GM12878 (cell line): Measurements from ENCODE around the gene LRRC27. TPM values are rescaled to one million over a fixed set of nuclear protein-coding genes. Genes with fewer than 3 reads are reported as not detected.

Source experiments
- ATAC-seq: fragments of 200-7000 bp; cut with Tn5 transposase; 3 replicates; pipeline ENCODE4 v1.9.1; 2020; ENCODE audit warnings: mild to moderate bottlenecking, moderate library complexity
- BruUV-seq: library from RNA; stranded (reverse); fragments of 400-500 nt; replicated peaks from 2 replicates; lab custom pipeline; 2021; lab: Mats Ljungman, UMichigan
- CTCF ChIA-PET: fragments of 300-600 bp; sonication (Branson Sonifier 250); formaldehyde crosslinking; extraction: SDS; loops from one replicate; lab custom pipeline; 2021; ENCODE audit warnings: inconsistent platforms; lab: Yijun Ruan, JAX
- POLR2A ChIA-PET: fragments of 350-600 bp; formaldehyde crosslinking; extraction: SDS; loops from one replicate; lab custom pipeline; 2021; ENCODE audit warnings: inconsistent platforms; lab: Charles Lee
- RAD21 ChIA-PET: fragments of 300-600 bp; sonication (Branson Sonifier 250); formaldehyde crosslinking; loops from one replicate; lab custom pipeline; 2023; ENCODE audit warnings: antibody characterized with exemption; ENCODE audit not compliant: unreplicated experiment; lab: Charles Lee
- SMC1A ChIA-PET: fragments of 300-600 bp; sonication (Branson Sonifier 250); formaldehyde crosslinking; loops from one replicate; lab custom pipeline; 2023; ENCODE audit not compliant: unreplicated experiment, uncharacterized antibody; lab: Charles Lee
- DNase-seq: peaks from one replicate; pipeline ENCODE4 v3.0.0-alpha.2; 2011; ENCODE audit warnings: low read depth, low spot score
- FAIRE-seq: peaks from 3 replicates; lab custom pipeline; 2011; peaks lifted over from hg19 to GRCh38; lab: Jason Lieb, UNC
- H2AFZ ChIP-seq: 2 replicates; pipeline ENCODE4 v1.6.0; 2011; ENCODE audit warnings: low read depth, low read length, control low read depth; ENCODE audit not compliant: control insufficient read depth
- H3K27ac ChIP-seq: 2 replicates; pipeline ENCODE4 v1.5.1; 2011; ENCODE audit warnings: control low read depth; ENCODE audit not compliant: control insufficient read depth, insufficient read depth
- H3K27me3 ChIP-seq, 2 experiments: replicated peaks in 1 of 2; 2 replicates each; pipeline versions ENCODE4 v1.6.0 to v1.6.1; 2011; ENCODE audit warnings: low read length in 1 of 2; ENCODE audit not compliant: control insufficient read depth in 2 of 2, insufficient read depth in 2 of 2
- H3K36me3 ChIP-seq, 2 experiments: 2 replicates each; pipeline ENCODE4 v1.5.1; 2011; ENCODE audit warnings: low read length in 1 of 2; ENCODE audit not compliant: control insufficient read depth in 2 of 2, insufficient read depth in 2 of 2
- H3K4me1 ChIP-seq: 2 replicates; pipeline ENCODE4 v1.6.1; 2011; ENCODE audit warnings: mild to moderate bottlenecking, low read length, moderate library complexity, mixed read lengths; ENCODE audit not compliant: control insufficient read depth, insufficient read depth
- H3K4me2 ChIP-seq: 2 replicates; pipeline ENCODE4 v1.6.0; 2011; ENCODE audit warnings: control low read depth; ENCODE audit not compliant: control insufficient read depth, insufficient read depth
- H3K4me3 ChIP-seq: fragments of 200-600 bp; sonication (generic); 2 replicates; pipeline ENCODE4 v1.5.1; 2016
- H3K79me2 ChIP-seq: 2 replicates; pipeline ENCODE4 v1.6.0; 2011; ENCODE audit warnings: low read length; ENCODE audit not compliant: control insufficient read depth, insufficient read depth
- H3K9ac ChIP-seq: 2 replicates; pipeline ENCODE4 v1.8.0; 2011; ENCODE audit warnings: low read length, control low read depth, mixed read lengths; ENCODE audit not compliant: control insufficient read depth, insufficient read depth
- H3K9me3 ChIP-seq: replicated peaks from 3 replicates; pipeline ENCODE4 v1.5.1; 2011; ENCODE audit warnings: mild to moderate bottlenecking, low read length; ENCODE audit not compliant: control insufficient read depth, insufficient read depth
- H4K20me1 ChIP-seq: 2 replicates; pipeline ENCODE4 v1.6.0; 2011; ENCODE audit not compliant: control insufficient read depth, insufficient read depth
- BCLAF1 ChIP-seq: fragments of 450-650 bp; IDR thresholded peaks from 2 replicates; pipeline ENCODE4 v1.6.1; 2017; ENCODE audit warnings: antibody characterized with exemption, mild to moderate bottlenecking, moderate library complexity
- CHD1 ChIP-seq: IDR thresholded peaks from 2 replicates; pipeline ENCODE4 v1.6.1; 2012; ENCODE audit warnings: low read depth, low read length, improper control_type of control experiment
- CREM ChIP-seq: IDR thresholded peaks from 2 replicates; pipeline ENCODE4 v1.6.1; 2014; ENCODE audit warnings: antibody characterized with exemption, low read depth
- CUX1 ChIP-seq: IDR thresholded peaks from 2 replicates; pipeline ENCODE4 v1.6.1; 2012; ENCODE audit warnings: improper control_type of control experiment, low read depth, low read length; ENCODE audit not compliant: insufficient replicate concordance
- HDAC6 ChIP-seq: fragments of 200-600 bp; sonication (generic); IDR thresholded peaks from one replicate; pipeline ENCODE4 v1.8.0; 2017; ENCODE audit warnings: antibody characterized with exemption; ENCODE audit not compliant: unreplicated experiment
- POLR2A ChIP-seq: IDR thresholded peaks from 2 replicates; pipeline ENCODE4 v1.6.1; 2011; ENCODE audit warnings: low read depth, mild to moderate bottlenecking, low read length
- STAT1 ChIP-seq: fragments of 450-650 bp; conservative IDR thresholded peaks from 2 replicates; pipeline ENCODE4 v1.6.1; 2014; ENCODE audit warnings: antibody characterized with exemption, mild to moderate bottlenecking
- WGBS: methylation state at CpG from one replicate; pipeline ENCODE4 v1.1.6; 2016; ENCODE audit warnings: low lambda C conversion rate; ENCODE audit not compliant: insufficient replicate concordance, insufficient coverage; ENCODE audit errors: missing lambda C conversion rate; 5-methylcytosine and 5-hydroxymethylcytosine counted together
- in situ Hi-C: fragments of 300-500 bp; cut with MboI; formaldehyde crosslinking; loops from 9 replicates; pipeline ENCODE4 v1.14.3; 2018; ENCODE audit warnings: mixed read lengths
- intact Hi-C: fragments of 100-400 bp; cut with micrococcal nuclease; formaldehyde crosslinking; loops from one replicate; pipeline ENCODE4 v1.14.2; 2022; ENCODE audit not compliant: unreplicated experiment
- polyA plus RNA-seq, 11 experiments: library from polyadenylated mRNA; depleted of rRNA in 4 of 11; unstranded in 6 of 11; stranded (reverse) in 5 of 11; fragments of >200 nt; fragmentation: Nextera tagmentation in 4 of 11; fragmentation: Illumina TruSeq in 1 of 11; extraction: Ambion mirVana in 4 of 11; extraction: Trizol in 1 of 11; gene quantifications; 1 replicate in 1 of 11; 2 replicates in 10 of 11; pipeline versions ENCODE4 v1.2.1 to v1.2.3, GENCODE V29; 2011 to 2016; ENCODE audit warnings: inconsistent platforms in 2 of 11, missing spikeins in 2 of 11, low read depth in 1 of 11
- total RNA-seq, 4 experiments: library from RNA; depleted of rRNA in 3 of 4; stranded (reverse); fragments of >200 nt in 3 of 4; fragmentation: Illumina TruSeq in 1 of 4; extraction: Trizol in 1 of 4; gene quantifications; 2 replicates each; pipeline versions ENCODE4 v1.2.1 to v1.2.3, GENCODE V29; 2013 to 2021

The LRRC27 gene
- total and polyA plus RNA-seq, 10 of the 15 experiments (the other 5 are each of a cell fraction or from before 2014, with no cell fraction given): 0.48 to 6.9 (median 4.7) TPM

- no peak; the same call in 2 of the 3 replicates for ATAC-seq
- Histone ChIP-seq H3K27me3 (no peaks in the 10 kb centered on the region; a peak in 1 of 4 replicates), H3K27ac (no peak overlapping the region), H2AFZ (no peak overlapping the region), H3K4me1 (no peaks in the 10 kb centered on the region; the same call in 1 of the 2 replicates), H3K9me3 (no peaks in the 10 kb centered on the region), H4K20me1 (no peaks in the 10 kb centered on the region), H3K79me2 (no peaks in the 10 kb centered on the region), H3K4me2 (no peak overlapping the region), H3K9ac (no peak overlapping the region), H3K36me3 (no peaks in the 10 kb centered on the region), H3K4me3 (no peak overlapping the region)
- CTCF ChIA-PET: interaction anchor here (1.1 kb wide), 1 partner anchor 58 kb away, joined by 3 read pairs; no protein-coding TSS in a partner anchor
- intact Hi-C loops: no loop called here
- DNase-seq: no peak
- no peak for FAIRE-seq
- SMC1A ChIA-PET: no interaction called here
- 43% methylated on average over 20 of the region's 22 CpGs for WGBS
- BruUV-seq: no TSS peak
- POLR2A ChIA-PET: no interaction called here
- no peak for TF ChIP-seq STAT1
- RAD21 ChIA-PET: no interaction called here
- in situ Hi-C loops: no loop called here
Measured at GRCh38 chr10:132388891-132389432, 57.0 kb downstream of the LRRC27 start.

GRCh38 chr10:132389433-132390169 is 57.6 kb downstream of the LRRC27 start:
- no peaks in the 10 kb centered on the region; a peak in 1 of 4 replicates for H3K27me3 ChIP-seq
- in situ Hi-C loops: no loop called here
- WGBS: 28% methylated on average over 16 of the region's 16 CpGs
- no peak overlapping the region for H2AFZ ChIP-seq
- H3K4me3 ChIP-seq: no peak overlapping the region
- peak; percentile 19; the same call in 2 of the 3 replicates for ATAC-seq
- ChIA-PET RAD21 (no interaction called here), POLR2A (no interaction called here), CTCF (interaction anchor here (1.1 kb wide), 1 partner anchor 58 kb away, joined by 3 read pairs; no protein-coding TSS in a partner anchor), SMC1A (no interaction called here)
- DNase-seq: no peak
- H3K36me3 ChIP-seq: no peaks in the 10 kb centered on the region
- BruUV-seq: no TSS peak
- H3K4me2 ChIP-seq: no peak overlapping the region
- no peak for FAIRE-seq
- no peaks in the 10 kb centered on the region for H3K9me3 ChIP-seq
- H4K20me1 ChIP-seq: no peaks in the 10 kb centered on the region
- intact Hi-C loops: no loop called here
- H3K9ac ChIP-seq: no peak overlapping the region
- H3K27ac ChIP-seq: no peak overlapping the region
- TF ChIP-seq CREM (no peak), CHD1 (no peak), HDAC6 (no peak), BCLAF1 (no peak), CUX1 (no peak), POLR2A (no peak)
- TF ChIP-seq, all 136 proteins: peak for 0
- Histone ChIP-seq H3K79me2 (no peaks in the 10 kb centered on the region), H3K4me1 (no peaks in the 10 kb centered on the region; the same call in 1 of the 2 replicates)
